ENCODE measurements around the gene CLEC10A. TPM values are rescaled to one million over a fixed set of nuclear protein-coding genes. Genes with fewer than 3 reads are reported as not detected.

CLEC10A gene
- total and polyA plus RNA-seq, 10 of the 15 experiments (the other 5 are each of a cell fraction or from before 2014, with no cell fraction given): not detected

GRCh38 chr17:7120123-7120522 is 40.1 kb upstream of the CLEC10A start:
- Histone ChIP-seq H3K4me1 (ENCODE audit: control insufficient read depth, insufficient read depth, low read length) (peaks cover 15% of the 10 kb centered on the region), H3K27me3 (replicated peaks in 1 of 2; ENCODE audit: control insufficient read depth in 2 of 2, insufficient read depth in 2 of 2, low read length in 1 of 2) (no peaks in the 10 kb centered on the region), H2AFZ (ENCODE audit: control insufficient read depth, low read depth, low read length) (no peak overlapping the region), H3K27ac (ENCODE audit: control insufficient read depth, insufficient read depth) (no peak overlapping the region), H3K9ac (ENCODE audit: control insufficient read depth, insufficient read depth, low read length) (no peak overlapping the region), H3K4me2 (ENCODE audit: control insufficient read depth, insufficient read depth) (no peak overlapping the region), H4K20me1 (ENCODE audit: control insufficient read depth, insufficient read depth) (no peaks in the 10 kb centered on the region), H3K4me3 (no peak overlapping the region), H3K36me3 (ENCODE audit: control insufficient read depth in 2 of 2, insufficient read depth in 2 of 2, low read length in 1 of 2) (no peaks in the 10 kb centered on the region), H3K9me3 (replicated peaks; ENCODE audit: control insufficient read depth, insufficient read depth, low read length) (no peaks in the 10 kb centered on the region), H3K79me2 (ENCODE audit: control insufficient read depth, insufficient read depth, low read length) (no peaks in the 10 kb centered on the region)
- WGBS (ENCODE audit: insufficient coverage, insufficient replicate concordance, low lambda C conversion rate, missing lambda C conversion rate): 65% methylated on average over 2 of the region's 2 CpGs
- TF ChIP-seq HDAC6 (IDR thresholded peaks at IDR 0.05; ENCODE audit: unreplicated experiment) (no peak), ESRRA (IDR thresholded peaks at IDR 0.05; ENCODE audit: low read length) (no peak), SREBF2 (IDR thresholded peaks at IDR 0.05; ENCODE audit: low read length) (no peak), E2F8 (IDR thresholded peaks at IDR 0.05; ENCODE audit: low read depth, partially characterized antibody) (no peak), FOXM1 (IDR thresholded peaks at IDR 0.05; ENCODE audit: low read depth, low read length) (no peak), RBBP5 (conservative IDR thresholded peaks at IDR 0.05) (no peak), CBX3 (IDR thresholded peaks at IDR 0.05; ENCODE audit: borderline replicate concordance, low read depth) (no peak), TBL1XR1 (IDR thresholded peaks at IDR 0.05; ENCODE audit: low read depth, low read length) (no peak), GABPA (IDR thresholded peaks at IDR 0.05; ENCODE audit: low read depth) (no peak)
- TF ChIP-seq, protein P1, sequence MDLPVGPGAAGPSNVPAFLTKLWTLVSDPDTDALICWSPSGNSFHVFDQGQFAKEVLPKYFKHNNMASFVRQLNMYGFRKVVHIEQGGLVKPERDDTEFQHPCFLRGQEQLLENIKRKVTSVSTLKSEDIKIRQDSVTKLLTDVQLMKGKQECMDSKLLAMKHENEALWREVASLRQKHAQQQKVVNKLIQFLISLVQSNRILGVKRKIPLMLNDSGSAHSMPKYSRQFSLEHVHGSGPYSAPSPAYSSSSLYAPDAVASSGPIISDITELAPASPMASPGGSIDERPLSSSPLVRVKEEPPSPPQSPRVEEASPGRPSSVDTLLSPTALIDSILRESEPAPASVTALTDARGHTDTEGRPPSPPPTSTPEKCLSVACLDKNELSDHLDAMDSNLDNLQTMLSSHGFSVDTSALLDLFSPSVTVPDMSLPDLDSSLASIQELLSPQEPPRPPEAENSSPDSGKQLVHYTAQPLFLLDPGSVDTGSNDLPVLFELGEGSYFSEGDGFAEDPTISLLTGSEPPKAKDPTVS (IDR thresholded peaks at IDR 0.05; ENCODE audit: low read depth, low read length): no peak
- TF ChIP-seq, protein P2, sequence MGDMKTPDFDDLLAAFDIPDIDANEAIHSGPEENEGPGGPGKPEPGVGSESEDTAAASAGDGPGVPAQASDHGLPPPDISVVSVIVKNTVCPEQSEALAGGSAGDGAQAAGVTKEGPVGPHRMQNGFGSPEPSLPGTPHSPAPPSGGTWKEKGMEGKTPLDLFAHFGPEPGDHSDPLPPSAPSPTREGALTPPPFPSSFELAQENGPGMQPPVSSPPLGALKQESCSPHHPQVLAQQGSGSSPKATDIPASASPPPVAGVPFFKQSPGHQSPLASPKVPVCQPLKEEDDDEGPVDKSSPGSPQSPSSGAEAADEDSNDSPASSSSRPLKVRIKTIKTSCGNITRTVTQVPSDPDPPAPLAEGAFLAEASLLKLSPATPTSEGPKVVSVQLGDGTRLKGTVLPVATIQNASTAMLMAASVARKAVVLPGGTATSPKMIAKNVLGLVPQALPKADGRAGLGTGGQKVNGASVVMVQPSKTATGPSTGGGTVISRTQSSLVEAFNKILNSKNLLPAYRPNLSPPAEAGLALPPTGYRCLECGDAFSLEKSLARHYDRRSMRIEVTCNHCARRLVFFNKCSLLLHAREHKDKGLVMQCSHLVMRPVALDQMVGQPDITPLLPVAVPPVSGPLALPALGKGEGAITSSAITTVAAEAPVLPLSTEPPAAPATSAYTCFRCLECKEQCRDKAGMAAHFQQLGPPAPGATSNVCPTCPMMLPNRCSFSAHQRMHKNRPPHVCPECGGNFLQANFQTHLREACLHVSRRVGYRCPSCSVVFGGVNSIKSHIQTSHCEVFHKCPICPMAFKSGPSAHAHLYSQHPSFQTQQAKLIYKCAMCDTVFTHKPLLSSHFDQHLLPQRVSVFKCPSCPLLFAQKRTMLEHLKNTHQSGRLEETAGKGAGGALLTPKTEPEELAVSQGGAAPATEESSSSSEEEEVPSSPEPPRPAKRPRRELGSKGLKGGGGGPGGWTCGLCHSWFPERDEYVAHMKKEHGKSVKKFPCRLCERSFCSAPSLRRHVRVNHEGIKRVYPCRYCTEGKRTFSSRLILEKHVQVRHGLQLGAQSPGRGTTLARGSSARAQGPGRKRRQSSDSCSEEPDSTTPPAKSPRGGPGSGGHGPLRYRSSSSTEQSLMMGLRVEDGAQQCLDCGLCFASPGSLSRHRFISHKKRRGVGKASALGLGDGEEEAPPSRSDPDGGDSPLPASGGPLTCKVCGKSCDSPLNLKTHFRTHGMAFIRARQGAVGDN (IDR thresholded peaks at IDR 0.05): no peak
- TF ChIP-seq, protein P3, sequence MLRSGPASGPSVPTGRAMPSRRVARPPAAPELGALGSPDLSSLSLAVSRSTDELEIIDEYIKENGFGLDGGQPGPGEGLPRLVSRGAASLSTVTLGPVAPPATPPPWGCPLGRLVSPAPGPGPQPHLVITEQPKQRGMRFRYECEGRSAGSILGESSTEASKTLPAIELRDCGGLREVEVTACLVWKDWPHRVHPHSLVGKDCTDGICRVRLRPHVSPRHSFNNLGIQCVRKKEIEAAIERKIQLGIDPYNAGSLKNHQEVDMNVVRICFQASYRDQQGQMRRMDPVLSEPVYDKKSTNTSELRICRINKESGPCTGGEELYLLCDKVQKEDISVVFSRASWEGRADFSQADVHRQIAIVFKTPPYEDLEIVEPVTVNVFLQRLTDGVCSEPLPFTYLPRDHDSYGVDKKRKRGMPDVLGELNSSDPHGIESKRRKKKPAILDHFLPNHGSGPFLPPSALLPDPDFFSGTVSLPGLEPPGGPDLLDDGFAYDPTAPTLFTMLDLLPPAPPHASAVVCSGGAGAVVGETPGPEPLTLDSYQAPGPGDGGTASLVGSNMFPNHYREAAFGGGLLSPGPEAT (IDR thresholded peaks at IDR 0.05; ENCODE audit: low read depth): no peak
- DNase-seq (ENCODE audit: low read depth, low spot score): no peak
- ATAC-seq: no peak
- ChIA-PET SMC1A (ENCODE audit: uncharacterized antibody, unreplicated experiment) (interaction anchor here (0.7 to 1.1 kb wide), 2 partner anchors 10 to 69 kb away, joined by 3 read pairs; no protein-coding TSS in a partner anchor), POLR2A (interaction anchor here (1.1 kb wide), 1 partner anchor 13 kb away, joined by 7 read pairs; no protein-coding TSS in a partner anchor), CTCF (interaction anchor here (1.2 kb wide), 1 partner anchor 17 kb away, joined by 3 read pairs; no protein-coding TSS in a partner anchor), RAD21 (ENCODE audit: unreplicated experiment) (interaction anchor here (1.2 kb wide), 1 partner anchor 13 kb away, joined by 4 read pairs; no protein-coding TSS in a partner anchor)
- BruUV-seq (replicated peaks): no TSS peak
- in situ Hi-C loops (cut with MboI): no loop called here
- FAIRE-seq: no peak
- intact Hi-C loops (cut with micrococcal nuclease; ENCODE audit: unreplicated experiment): no loop called here
